ENCODE results near the gene KCNT2.
"Not testable (repeated sequence)": the region's sequence is repeated elsewhere in the genome, so short reads cannot be mapped to it uniquely, and the experiment has no call there.

KCNT2 gene

GRCh38 chr1:196608390-196609369 lies at the start of gene KCNT2:
Gene KCNT2, minus strand, starts transcription at chr1:196608440. Its CDS starts 131 bp downstream, at chr1:196608309.
- DNase-seq (ENCODE audit: low read depth in 4 of 4, low spot score in 1 of 4): no peak

- DNase-seq (ENCODE audit: low read depth in 4 of 4, low spot score in 1 of 4): no peak
These were observed 47.3 kb upstream of the KCNT2 start for GRCh38 chr1:196655494-196655893.

GRCh38 chr1:196655071-196655470 lies 46.8 kb upstream of the KCNT2 start:
- no peak for DNase-seq (ENCODE audit: low read depth in 4 of 4, low spot score in 1 of 4)

- DNase-seq (ENCODE audit: low read depth in 4 of 4, low spot score in 1 of 4): no peak
These were observed 46.0 kb upstream of the KCNT2 start for GRCh38 chr1:196654271-196654670.

- no peak for DNase-seq (ENCODE audit: low read depth in 4 of 4, low spot score in 1 of 4)
These were observed 43.5 kb upstream of the KCNT2 start, which contains the start of gene CFH for GRCh38 chr1:196651637-196652215. Gene CFH, plus strand, starts transcription at chr1:196652043. Its CDS starts 75 bp downstream, at chr1:196652118.

GRCh38 chr1:196651079-196651478 lies 42.8 kb upstream of the KCNT2 start:
- DNase-seq (ENCODE audit: low read depth in 4 of 4, low spot score in 1 of 4): no peak

GRCh38 chr1:196650403-196650802 lies 42.2 kb upstream of the KCNT2 start:
- no peak for DNase-seq (ENCODE audit: low read depth in 4 of 4, low spot score in 1 of 4)

GRCh38 chr1:196649990-196650389 lies 41.8 kb upstream of the KCNT2 start:
- no peak for DNase-seq (ENCODE audit: low read depth in 4 of 4, low spot score in 1 of 4)

GRCh38 chr1:196640976-196641375 lies 32.7 kb upstream of the KCNT2 start:
- DNase-seq (ENCODE audit: low read depth in 4 of 4, low spot score in 1 of 4): no peak

- DNase-seq (ENCODE audit: low read depth in 4 of 4, low spot score in 1 of 4): not testable (repeated sequence)
These were observed 31.1 kb upstream of the KCNT2 start for GRCh38 chr1:196639291-196639690.

GRCh38 chr1:196638466-196638865 lies 30.2 kb upstream of the KCNT2 start:
- no peak for DNase-seq (ENCODE audit: low read depth in 4 of 4, low spot score in 1 of 4)

GRCh38 chr1:196637606-196638005 lies 29.4 kb upstream of the KCNT2 start:
- DNase-seq (ENCODE audit: low read depth in 4 of 4, low spot score in 1 of 4): no peak

GRCh38 chr1:196628838-196629237 lies 20.6 kb upstream of the KCNT2 start:
- no peak for DNase-seq (ENCODE audit: low read depth in 4 of 4, low spot score in 1 of 4)

- DNase-seq (ENCODE audit: low read depth in 4 of 4, low spot score in 1 of 4): no peak
These were observed 14.8 kb upstream of the KCNT2 start for GRCh38 chr1:196623079-196623478.

- DNase-seq (ENCODE audit: low read depth in 4 of 4, low spot score in 1 of 4): no peak
These were observed 11.5 kb upstream of the KCNT2 start for GRCh38 chr1:196619721-196620120.

GRCh38 chr1:196611873-196612272 lies 3.6 kb upstream of the KCNT2 start:
- no peak for DNase-seq (ENCODE audit: low read depth in 4 of 4, low spot score in 1 of 4)

GRCh38 chr1:196609370-196609737 lies 1.1 kb upstream of the KCNT2 start:
- DNase-seq (ENCODE audit: low read depth in 4 of 4, low spot score in 1 of 4): no peak

GRCh38 chr1:196607981-196608380 lies 259 bp downstream of the KCNT2 start:
- DNase-seq (ENCODE audit: low read depth in 4 of 4, low spot score in 1 of 4): no peak

GRCh38 chr1:196603651-196604050 lies 4.6 kb downstream of the KCNT2 start:
- no peak for DNase-seq (ENCODE audit: low read depth in 4 of 4, low spot score in 1 of 4)

- DNase-seq (ENCODE audit: low read depth in 4 of 4, low spot score in 1 of 4): no peak
These were observed 9.1 kb downstream of the KCNT2 start for GRCh38 chr1:196598942-196599748.

- DNase-seq (ENCODE audit: low read depth in 4 of 4, low spot score in 1 of 4): no peak
These were observed 13.5 kb downstream of the KCNT2 start for GRCh38 chr1:196594700-196595099.

Measured in stimulated activated CD4-positive, alpha-beta T cell treated with anti-CD3 and anti-CD28 coated beads, Interleukin-1b, Interleukin-23, amount 100 ng/mL, for 24 hours (primary cell).